ENCODE results near the gene PHOX2B.

- no peak for TF ChIP-seq CTCF (IDR thresholded peaks at IDR 0.05; ENCODE audit: low read length)
- TF ChIP-seq EZH2phosphoT487 (IDR thresholded peaks at IDR 0.05; ENCODE audit: low read length), result no peak
These were observed 1.9 kb downstream of the PHOX2B start for GRCh38 chr4:41746440-41747229.
